Colonic mucosa (tissue), 4 donors: ENCODE results near the gene JOSD2. TPM values are rescaled to one million over a fixed set of nuclear protein-coding genes. Genes with fewer than 3 reads are reported as not detected.

ENCODE experiments used
- DNase-seq: peaks from one replicate; pipeline ENCODE4 v3.0.0-alpha.2; 2020
- H3K27ac ChIP-seq: fragments of 200-600 bp; one replicate; pipeline ENCODE4 v1.8.0; 2021
- H3K27me3 ChIP-seq: fragments of 200-600 bp; one replicate; pipeline ENCODE4 v1.8.0; 2021
- H3K36me3 ChIP-seq: fragments of 200-600 bp; one replicate; pipeline ENCODE4 v1.8.0; 2021
- H3K4me1 ChIP-seq: fragments of 200-600 bp; one replicate; pipeline ENCODE4 v1.8.0; 2021; ENCODE audit warnings: mild to moderate bottlenecking
- H3K4me3 ChIP-seq: fragments of 200-600 bp; one replicate; pipeline ENCODE4 v1.8.0; 2021
- H3K9ac ChIP-seq, 2 donors: one replicate each; pipeline ENCODE4 v1.7.0; 2013; ENCODE audit warnings: control low read depth in 2 of 2, low read depth in 2 of 2, low read length in 2 of 2
- H3K9me3 ChIP-seq: fragments of 200-600 bp; one replicate; pipeline ENCODE4 v1.8.0; 2021
- CTCF ChIP-seq: fragments of 200-600 bp; IDR thresholded peaks from one replicate; pipeline ENCODE4 v1.8.0; 2022; ENCODE audit warnings: antibody characterized with exemption, mild to moderate bottlenecking
- intact Hi-C: fragments of 100-400 bp; cut with DNase I; formaldehyde crosslinking; loops from one replicate; pipeline ENCODE4 v1.14.1; 2022
- total RNA-seq, 2 donors: library from RNA; stranded (reverse); fragmentation: NEBNext Ultra II Directional in 1 of 2; extraction: Animal tissue kit (Norgen Biotek cat#: 25700) in 1 of 2; gene quantifications; one replicate each; pipeline ENCODE4 v1.2.1, GENCODE V29; 2021
- donor health status: healthy.
- donor health status: DM: no; HTN: no; CAD: no.
- donor health status: DM: no; HTN: no; CAD: no.

Gene JOSD2
- total RNA-seq, 2 donors from 2014 or later: 27.0 to 45.0 TPM

- H3K27ac ChIP-seq: no peak overlapping the region
- no peaks in the 10 kb centered on the region for H3K9me3 ChIP-seq
- TF ChIP-seq CTCF: no peak
- no peak for DNase-seq
- H3K36me3 ChIP-seq: peaks cover 9% of the 10 kb centered on the region
- no peaks in the 10 kb centered on the region for H3K27me3 ChIP-seq
- H3K4me1 ChIP-seq: peaks cover 4% of the 10 kb centered on the region
- intact Hi-C loops: no loop called here
- no peak overlapping the region for H3K9ac ChIP-seq
- no peak overlapping the region for H3K4me3 ChIP-seq
These were observed 28.6 kb downstream of the JOSD2 start for GRCh38 chr19:50482271-50482855.

GRCh38 chr19:50481351-50482149, 29.4 kb downstream of the JOSD2 start:
- H3K27me3 ChIP-seq: no peaks in the 10 kb centered on the region
- H3K4me3 ChIP-seq: no peak overlapping the region
- intact Hi-C loops: no loop called here
- no peak overlapping the region for H3K27ac ChIP-seq
- peaks cover 9% of the 10 kb centered on the region for H3K36me3 ChIP-seq
- no peak for TF ChIP-seq CTCF
- DNase-seq: no peak
- no peaks in the 10 kb centered on the region for H3K9me3 ChIP-seq
- no peak overlapping the region for H3K9ac ChIP-seq
- peaks cover 8% of the 10 kb centered on the region for H3K4me1 ChIP-seq

GRCh38 chr19:50480281-50481111, 30.5 kb downstream of the JOSD2 start:
- TF ChIP-seq CTCF: no peak
- Histone ChIP-seq H3K9ac (no peak overlapping the region), H3K9me3 (no peaks in the 10 kb centered on the region), H3K36me3 (peaks cover 9% of the 10 kb centered on the region), H3K4me3 (no peak overlapping the region), H3K27ac (no peak overlapping the region), H3K4me1 (peaks cover 8% of the 10 kb centered on the region), H3K27me3 (no peaks in the 10 kb centered on the region)
- no peak for DNase-seq
- intact Hi-C loops: no loop called here

GRCh38 chr19:50479761-50480251, 31.2 kb downstream of the JOSD2 start:
- H3K36me3 ChIP-seq: peaks cover 9% of the 10 kb centered on the region

More at GRCh38 chr19:50479761-50480251, 31.2 kb downstream of the JOSD2 start:
- no peak for TF ChIP-seq CTCF
- Histone ChIP-seq H3K9me3 (no peaks in the 10 kb centered on the region), H3K4me1 (peaks cover 8% of the 10 kb centered on the region), H3K27me3 (no peaks in the 10 kb centered on the region), H3K4me3 (no peak overlapping the region), H3K9ac (no peak overlapping the region), H3K27ac (no peak overlapping the region)
- intact Hi-C loops: no loop called here
- no peak for DNase-seq
